Natural killer cell (primary cell): ENCODE measurements around the gene DISP2. TPM values are rescaled to one million over a fixed set of nuclear protein-coding genes. Genes with fewer than 3 reads are reported as not detected.

Experiments
- ATAC-seq, 3 donors: fragments of 150-1000 bp in 2 of 3; fragments of 200-7000 bp in 1 of 3; cut with Tn5 transposase; 1 replicate in 1 of 3; 2 replicates in 2 of 3; pipeline ENCODE4 v1.10.0; 2021; ENCODE audit warnings: mild to moderate bottlenecking in 2 of 3, moderate library complexity in 2 of 3
- DNase-seq, 2 donors: peaks; one replicate each; pipeline versions ENCODE4 v3.0.0 to v3.0.0-alpha.2; 2013 to 2021; ENCODE audit warnings: mixed read lengths in 1 of 2
- H3K27ac ChIP-seq: one replicate; pipeline ENCODE4 v1.5.1; 2013; ENCODE audit warnings: mild to moderate bottlenecking, low read length
- H3K27me3 ChIP-seq: one replicate; pipeline ENCODE4 v1.6.1; 2013; ENCODE audit warnings: low read length; ENCODE audit not compliant: control insufficient read depth, insufficient read depth
- H3K36me3 ChIP-seq: one replicate; pipeline ENCODE4 v1.6.1; 2013; ENCODE audit warnings: low read length; ENCODE audit not compliant: control insufficient read depth, insufficient read depth
- H3K4me1 ChIP-seq: one replicate; pipeline ENCODE4 v1.6.1; 2013; ENCODE audit warnings: low read length; ENCODE audit not compliant: control insufficient read depth, insufficient read depth
- H3K4me3 ChIP-seq: one replicate; pipeline ENCODE4 v1.5.1; 2013; ENCODE audit warnings: low read length
- H3K9me3 ChIP-seq: one replicate; pipeline ENCODE4 v1.6.1; 2013; ENCODE audit warnings: low read length; ENCODE audit not compliant: control insufficient read depth, insufficient read depth
- H3K27ac Mint-ChIP-seq, 2 donors: one replicate each; pipeline ENCODE4 v1.8.0; 2022; ENCODE audit warnings: mild to moderate bottlenecking in 2 of 2, mixed read lengths in 2 of 2, moderate library complexity in 1 of 2
- H3K27me3 Mint-ChIP-seq, 2 donors: one replicate each; pipeline ENCODE4 v1.8.0; 2022; ENCODE audit warnings: low read depth in 2 of 2, mixed read lengths in 2 of 2
- H3K36me3 Mint-ChIP-seq: one replicate; pipeline ENCODE4 v1.8.0; 2022; ENCODE audit warnings: mixed read lengths
- H3K4me1 Mint-ChIP-seq, 2 donors: one replicate each; pipeline ENCODE4 v1.8.0; 2022; ENCODE audit warnings: mixed read lengths in 2 of 2
- H3K4me3 Mint-ChIP-seq: one replicate; pipeline ENCODE4 v1.8.0; 2022; ENCODE audit warnings: mild to moderate bottlenecking, moderate library complexity, mixed read lengths
- H3K9me3 Mint-ChIP-seq, 2 donors: one replicate each; pipeline ENCODE4 v1.8.0; 2022; ENCODE audit warnings: mixed read lengths in 2 of 2
- CTCF ChIP-seq: fragments of 200-600 bp; IDR thresholded peaks from one replicate; pipeline ENCODE4 v1.8.0; 2022; ENCODE audit warnings: antibody characterized with exemption
- WGBS: methylation state at CpG from one replicate; pipeline ENCODE4 v1.1.7; 2013; ENCODE audit warnings: missing lambda C conversion rate; ENCODE audit not compliant: insufficient coverage; 5-methylcytosine and 5-hydroxymethylcytosine counted together
- intact Hi-C: fragments of 100-400 bp; cut with micrococcal nuclease; formaldehyde crosslinking; loops from one replicate; pipeline ENCODE4 v1.14.2; 2022
- total RNA-seq, 4 donors: library from RNA; stranded (reverse); fragments of 120-200 nt in 1 of 4; gene quantifications; one replicate each; pipeline versions ENCODE4 v1.2.3 to v1.2.4, GENCODE V29; 2013 to 2022

The DISP2 gene
- total RNA-seq, 3 donors from 2014 or later (not counting 1 experiment from before 2014, with no cell fraction given): 0.20 to 1.0 (median 0.26) TPM

- Histone ChIP-seq H3K36me3 (no peaks in the 10 kb centered on the region), H3K4me1 (peaks cover 18% of the 10 kb centered on the region), H3K4me3 (no peak overlapping the region), H3K27ac (no peak overlapping the region), H3K9me3 (no peaks in the 10 kb centered on the region), H3K27me3 (no peaks in the 10 kb centered on the region)
- 70% methylated on average over 4 of the region's 5 CpGs for WGBS
- H3K36me3 Mint-ChIP-seq: no peaks in the 10 kb centered on the region
- intact Hi-C loops: no loop called here
- ATAC-seq (no peak), DNase-seq (no peak)
- H3K27ac Mint-ChIP-seq: no peak overlapping the region
- no peak for TF ChIP-seq CTCF
- peaks cover 11 to 21% of the 10 kb centered on the region in 2 donors for H3K4me1 Mint-ChIP-seq
- peaks cover 0 to 9% of the 10 kb centered on the region in 2 donors for H3K27me3 Mint-ChIP-seq
- H3K9me3 Mint-ChIP-seq: no peaks in the 10 kb centered on the region
- H3K4me3 Mint-ChIP-seq: no peak overlapping the region
Measured at GRCh38 chr15:40355976-40356585, 1.9 kb upstream of the DISP2 start.

- Histone ChIP-seq H3K4me3 (no peak overlapping the region), H3K27ac (no peak overlapping the region), H3K4me1 (peaks cover 18% of the 10 kb centered on the region), H3K9me3 (no peaks in the 10 kb centered on the region), H3K36me3 (no peaks in the 10 kb centered on the region), H3K27me3 (no peaks in the 10 kb centered on the region)
- WGBS: no CpG with 5 or more reads among the region's 1 CpG
- H3K36me3 Mint-ChIP-seq: no peaks in the 10 kb centered on the region
- DNase-seq (no peak), ATAC-seq (no peak)
- no peak for TF ChIP-seq CTCF
- intact Hi-C loops: loop anchor here (1.0 kb wide), 1 partner anchor 48 kb away; the partner anchor contains the start of gene IVD
- H3K4me3 Mint-ChIP-seq: peak overlapping the region; percentile 82
- no peaks in the 10 kb centered on the region for H3K9me3 Mint-ChIP-seq
- peaks cover 0 to 9% of the 10 kb centered on the region in 2 donors for H3K27me3 Mint-ChIP-seq
- peaks cover 11 to 21% of the 10 kb centered on the region in 2 donors for H3K4me1 Mint-ChIP-seq
- no peak overlapping the region for H3K27ac Mint-ChIP-seq
Measured at GRCh38 chr15:40357246-40357645, 773 bp upstream of the DISP2 start.

GRCh38 chr15:40358471-40359353 lies 693 bp downstream of the DISP2 start:
- no peaks in the 10 kb centered on the region for H3K27me3 ChIP-seq
- peak overlapping the region; percentile 85 for H3K4me3 Mint-ChIP-seq
- peak overlapping the region; percentile 54 for H3K4me3 ChIP-seq
- H3K4me1 ChIP-seq: peaks cover 18% of the 10 kb centered on the region
- peaks cover 0 to 9% of the 10 kb centered on the region in 2 donors for H3K27me3 Mint-ChIP-seq
- H3K9me3 ChIP-seq: no peaks in the 10 kb centered on the region
- H3K36me3 Mint-ChIP-seq: no peaks in the 10 kb centered on the region
- peak overlapping the region; percentile 23 to 75 for H3K27ac Mint-ChIP-seq
- ATAC-seq (peak in 2 of 3 donors; percentile 16 to 31), DNase-seq (peak in 1 of 2 donors; percentile 59)
- peaks cover 11 to 27% of the 10 kb centered on the region in 2 donors for H3K4me1 Mint-ChIP-seq
- H3K9me3 Mint-ChIP-seq: no peaks in the 10 kb centered on the region
- H3K36me3 ChIP-seq: no peaks in the 10 kb centered on the region
- intact Hi-C loops: loop anchor here (1.0 kb wide), 2 partner anchors 10 to 35 kb away; partner anchors contain the start of gene INAFM2
- 10% methylated on average over 30 of the region's 31 CpGs for WGBS
- TF ChIP-seq CTCF: no peak
- no peak overlapping the region for H3K27ac ChIP-seq
